G401 (cell line): ENCODE data around the gene HTATIP2. TPM values are rescaled to one million over a fixed set of nuclear protein-coding genes. Genes with fewer than 3 reads are reported as not detected.
"Not testable (repeated sequence)": the region's sequence is repeated elsewhere in the genome, so short reads cannot be mapped to it uniquely, and the experiment has no call there.

Experiments used
- DNase-seq: peaks from one replicate; pipeline ENCODE4 v3.0.0-alpha.2; 2015; ENCODE audit warnings: low spot score
- in situ Hi-C: cut with HindIII; loops from 2 replicates; pipeline ENCODE4 v1.10.0; 2016; ENCODE audit warnings: low sequenced_read_pairs, mixed read lengths
- total RNA-seq: library from RNA; depleted of rRNA; stranded (reverse); fragments of >200 nt; shearing (Covaris generic); gene quantifications from 2 replicates; pipeline ENCODE4 v1.2.3, GENCODE V29; 2014

HTATIP2 gene
- total RNA-seq, 1 experiment from 2014 or later: not detected

DNA sequence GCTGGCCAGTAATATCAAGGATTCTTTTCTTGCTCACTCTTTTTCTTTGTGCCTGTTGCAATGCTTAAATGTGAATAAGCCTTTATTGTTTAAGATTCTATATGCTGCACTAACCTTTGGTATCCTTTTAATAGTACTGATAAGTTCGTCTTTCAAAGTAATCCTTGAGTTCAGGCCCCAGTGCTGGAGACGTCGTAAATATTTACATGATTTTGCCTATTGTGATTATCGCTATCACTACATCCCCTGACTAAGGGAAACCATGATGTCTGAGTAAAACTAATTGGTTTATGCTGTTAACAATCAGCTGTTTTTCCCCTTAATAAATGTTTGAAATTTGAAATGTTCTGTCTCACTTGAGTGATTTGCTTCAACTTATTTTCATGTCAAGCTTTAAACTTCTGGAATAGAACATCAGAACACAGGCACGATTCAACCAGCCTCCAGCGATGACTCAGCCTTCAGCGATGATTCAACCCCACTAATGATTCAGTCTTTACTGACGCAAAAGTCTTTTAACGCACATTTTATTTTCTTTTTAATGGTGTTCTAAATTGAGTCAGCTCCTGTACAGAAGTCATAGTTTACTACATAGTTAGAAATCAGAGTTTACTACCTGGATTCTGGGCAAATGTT lies 3.9 kb downstream of the HTATIP2 start:
- DNase-seq: no peak
- in situ Hi-C loops: no loop called here

DNA sequence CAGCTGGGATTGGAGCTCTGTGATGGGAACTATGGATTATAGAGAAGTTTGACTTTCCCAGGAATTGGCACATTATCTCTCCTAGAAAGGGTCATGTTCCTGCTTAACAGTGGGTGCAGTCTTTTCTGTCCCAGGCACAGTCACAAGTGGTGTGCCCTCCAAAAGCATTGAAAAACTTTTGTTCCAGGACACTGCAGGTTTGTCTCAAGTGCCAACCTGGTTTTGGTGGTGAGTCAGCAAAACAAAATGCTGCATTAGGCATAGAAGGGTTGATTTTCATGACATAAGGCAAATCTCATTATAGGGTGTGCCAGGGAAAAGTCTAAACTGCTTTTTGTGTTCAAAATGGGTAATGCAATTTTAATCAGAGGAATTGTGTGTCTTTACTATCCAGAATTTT lies 4.9 kb downstream of the HTATIP2 start:
- no peak for DNase-seq
- in situ Hi-C loops: no loop called here

DNA sequence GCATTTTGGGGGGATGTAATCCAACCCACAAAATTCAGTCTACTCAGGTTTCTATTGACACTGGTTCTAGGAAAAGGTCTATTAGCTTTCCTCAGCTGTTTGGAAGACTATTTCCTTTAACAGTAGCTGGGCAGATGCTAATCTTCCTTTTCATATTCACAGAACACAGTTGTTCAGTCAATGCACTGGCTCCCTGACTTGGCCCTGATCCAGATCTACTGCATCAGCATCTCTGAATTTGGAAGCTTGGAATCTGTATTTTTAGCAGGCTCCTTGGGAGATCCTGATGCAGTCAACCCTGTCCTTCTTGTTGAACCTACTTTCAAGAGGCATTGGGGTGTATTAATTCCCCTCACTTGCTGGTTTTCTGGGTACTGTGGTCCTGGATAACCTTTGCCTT lies 6.3 kb downstream of the HTATIP2 start:
- no peak for DNase-seq
- in situ Hi-C loops: no loop called here

DNA sequence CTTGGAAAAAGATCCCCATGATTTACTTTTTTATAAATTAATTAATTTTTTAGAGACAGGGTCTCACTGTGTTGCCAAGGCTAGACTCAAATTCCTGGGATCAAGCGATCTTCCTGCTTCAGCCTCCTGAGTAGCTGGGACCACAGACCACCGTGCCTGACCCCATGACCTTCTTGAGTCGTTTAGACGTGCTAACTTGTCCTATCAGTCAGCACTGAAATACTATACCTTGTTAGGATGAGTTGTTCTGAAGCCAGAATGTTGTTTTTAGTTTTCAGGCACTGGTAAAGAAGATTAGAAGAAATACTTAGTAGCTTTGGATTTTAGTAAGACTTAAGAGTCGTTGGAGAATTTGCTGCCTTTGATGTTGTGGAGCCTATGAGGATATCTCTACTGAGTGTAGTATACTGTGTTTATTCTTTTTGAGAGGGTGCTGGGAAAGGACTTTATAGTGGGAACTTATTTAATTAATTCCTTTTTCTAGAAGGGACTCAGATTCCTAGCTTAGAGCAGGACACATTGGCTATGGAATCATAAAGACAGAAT lies 8.6 kb downstream of the HTATIP2 start:
- DNase-seq: no peak
- in situ Hi-C loops: no loop called here

DNA sequence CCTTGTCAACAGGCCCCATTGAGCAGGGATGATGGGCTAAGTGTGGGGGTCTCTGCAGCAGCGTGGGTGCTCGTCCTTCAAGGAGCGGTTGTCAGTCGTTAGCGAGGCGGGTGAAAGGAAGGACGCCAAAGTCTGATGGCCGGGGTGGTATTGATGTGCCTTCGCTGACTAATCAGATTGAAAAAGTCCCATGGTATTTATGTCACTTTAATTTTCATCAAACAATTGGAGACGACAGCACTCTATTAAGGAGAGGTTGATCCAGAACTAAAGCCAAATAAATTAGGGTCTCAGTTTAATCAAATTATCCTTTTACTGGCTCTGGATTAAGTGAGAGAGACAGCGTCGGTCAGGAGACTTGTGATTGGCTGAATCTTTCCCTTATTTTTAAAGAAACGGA lies 9.6 kb downstream of the HTATIP2 start:
- in situ Hi-C loops: no loop called here
- DNase-seq: no peak

DNA sequence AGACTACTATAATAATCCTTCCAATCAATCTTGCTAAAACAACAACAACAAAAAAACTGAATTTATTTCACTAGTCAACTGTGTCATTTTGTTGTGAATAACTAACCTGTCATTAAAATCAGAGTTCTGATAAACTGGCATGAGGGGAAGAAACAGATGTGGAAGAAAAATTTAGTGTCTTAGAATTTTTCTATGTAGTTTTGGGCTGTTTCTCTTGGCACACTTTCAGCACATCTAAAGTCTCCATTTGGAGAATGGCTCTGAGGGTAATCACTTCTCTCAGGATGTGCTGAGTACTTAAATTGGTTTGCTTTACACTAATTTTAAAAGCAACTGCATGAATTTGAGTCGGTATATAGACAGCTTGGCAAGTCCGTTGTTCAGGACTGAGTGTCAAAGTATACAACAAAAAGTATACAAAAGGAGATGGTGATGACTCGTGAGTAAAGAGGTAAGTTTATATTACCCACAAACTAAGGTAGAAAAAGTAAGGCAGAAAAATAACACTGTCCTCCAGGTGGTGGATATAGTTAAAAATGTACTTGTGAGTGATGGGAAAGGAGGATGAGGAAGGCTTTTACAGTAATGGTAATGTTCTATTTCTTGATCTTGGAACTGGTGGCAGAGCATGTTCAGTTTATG lies 10.2 kb downstream of the HTATIP2 start:
- in situ Hi-C loops: no loop called here
- DNase-seq: no peak

DNA sequence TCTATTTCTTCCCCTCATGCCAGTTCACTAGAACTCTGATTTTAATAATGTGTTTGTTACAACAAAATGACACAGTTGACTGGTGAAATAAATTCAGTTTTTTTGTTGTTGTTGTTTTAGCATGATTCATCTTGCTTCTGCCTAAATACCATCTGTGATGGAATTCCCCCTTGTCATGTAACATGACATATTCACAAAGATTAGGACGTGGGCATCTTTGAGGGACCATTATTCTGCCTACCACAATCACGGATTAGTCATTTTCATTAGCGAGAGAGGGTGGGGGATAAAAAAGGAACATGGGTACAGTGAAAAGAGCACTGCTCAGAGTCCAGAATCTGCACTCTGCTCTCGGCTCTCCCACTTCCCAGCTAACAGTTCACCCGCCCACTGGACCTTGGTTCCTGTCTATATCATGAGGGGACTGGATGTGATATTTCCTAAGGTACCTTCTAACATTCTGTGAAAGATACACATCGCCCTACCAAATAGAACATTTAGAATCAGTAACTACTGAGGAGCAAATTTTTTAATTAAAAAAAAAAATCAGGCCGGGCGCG lies 11.3 kb downstream of the HTATIP2 start:
- in situ Hi-C loops: no loop called here
- DNase-seq: no peak

DNA sequence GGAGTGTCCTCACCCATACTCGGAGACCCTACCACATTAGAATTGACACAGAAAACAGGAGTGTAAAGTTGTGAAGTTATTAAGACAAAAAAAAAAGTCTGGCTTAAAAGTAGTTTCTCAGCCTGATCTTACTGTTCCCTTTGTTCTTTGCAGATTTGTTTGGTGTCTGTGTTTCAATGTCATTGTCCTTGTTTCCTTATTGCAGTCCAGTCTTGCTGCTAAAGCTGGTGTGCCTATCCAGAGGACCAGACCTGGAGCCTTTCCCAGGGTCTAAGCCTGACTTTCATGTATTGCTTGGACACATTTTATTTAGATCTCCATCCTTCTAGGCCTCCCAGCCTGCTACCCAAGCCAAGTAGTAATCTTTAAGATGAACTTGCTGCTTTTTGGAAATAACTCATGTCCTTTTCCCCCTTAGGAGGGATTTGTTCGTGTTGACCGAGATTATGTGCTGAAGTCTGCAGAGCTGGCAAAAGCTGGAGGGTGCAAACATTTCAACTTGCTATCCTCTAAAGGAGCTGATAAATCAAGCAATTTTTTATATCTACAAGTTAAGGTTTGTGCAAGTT lies 12.7 kb downstream of the HTATIP2 start:
- in situ Hi-C loops: no loop called here
- no peak for DNase-seq

DNA sequence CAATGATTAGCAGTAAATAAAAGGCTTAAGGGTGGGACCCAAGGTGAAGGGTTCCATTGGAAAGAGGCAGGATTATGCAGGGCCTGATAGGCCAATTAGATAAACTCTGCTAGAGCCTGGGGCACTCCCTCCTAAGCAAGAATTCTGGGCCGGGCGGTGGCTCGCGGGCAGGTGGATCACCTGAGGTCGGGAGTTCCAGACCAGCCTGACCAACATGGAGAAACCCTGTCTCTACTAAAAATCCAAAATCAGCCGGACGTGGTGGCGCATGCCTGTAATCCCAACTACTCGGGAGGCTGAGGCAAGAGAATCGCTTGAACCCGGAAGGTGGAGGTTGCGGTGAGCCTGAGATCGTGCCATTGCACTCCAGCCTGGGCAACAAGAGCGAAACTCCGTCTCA lies 22.5 kb downstream of the HTATIP2 start:
- in situ Hi-C loops, DNase-seq: not testable (repeated sequence)

DNA sequence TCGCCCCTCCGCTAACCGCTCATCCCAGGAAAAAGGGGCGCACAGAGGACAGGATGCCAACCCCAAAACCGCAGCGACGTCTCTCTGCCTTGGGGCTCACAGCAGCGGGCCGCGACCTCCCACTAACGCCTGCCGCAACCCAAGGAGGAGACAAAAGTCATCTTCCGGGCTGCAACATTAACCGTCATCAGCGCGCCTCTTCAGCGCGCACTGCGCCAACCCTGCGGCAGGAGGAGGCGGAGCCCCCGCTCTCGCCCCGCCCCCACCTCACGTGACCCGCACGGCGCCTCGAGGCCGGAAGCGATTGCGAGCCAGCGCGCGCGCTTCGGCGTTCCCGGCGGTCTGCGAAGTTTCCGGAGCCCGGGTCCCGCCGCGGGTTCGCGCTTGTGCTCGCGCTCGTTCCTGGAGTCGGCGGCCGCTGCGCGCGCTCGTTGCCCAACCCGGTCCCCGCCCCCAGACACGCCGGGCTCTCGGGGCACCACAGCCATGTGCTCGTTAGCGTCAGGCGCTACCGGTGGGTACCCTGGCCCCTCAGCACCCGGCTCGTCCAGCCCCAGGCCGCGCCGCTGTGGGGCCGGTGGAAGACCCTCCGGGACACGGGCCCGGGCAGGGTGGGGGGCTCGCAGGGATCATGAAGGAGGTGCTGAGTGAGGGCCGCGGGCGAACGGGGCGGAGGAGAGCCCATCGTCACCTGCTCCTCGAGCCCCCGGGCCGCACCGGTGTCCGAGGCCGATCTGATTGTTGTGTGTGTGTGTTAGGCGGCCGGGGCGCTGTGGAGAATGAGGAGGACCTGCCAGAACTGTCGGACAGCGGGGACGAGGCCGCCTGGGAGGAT lies 24.0 kb downstream of the HTATIP2 start, which contains the start of gene PRMT3:
Gene PRMT3, plus strand, starts transcription at position 456 of the 835 bp plus-strand sequence. Its CDS starts 31 bp downstream, at position 487.
- peak; percentile 89 for DNase-seq
- in situ Hi-C loops: no loop called here

DNA sequence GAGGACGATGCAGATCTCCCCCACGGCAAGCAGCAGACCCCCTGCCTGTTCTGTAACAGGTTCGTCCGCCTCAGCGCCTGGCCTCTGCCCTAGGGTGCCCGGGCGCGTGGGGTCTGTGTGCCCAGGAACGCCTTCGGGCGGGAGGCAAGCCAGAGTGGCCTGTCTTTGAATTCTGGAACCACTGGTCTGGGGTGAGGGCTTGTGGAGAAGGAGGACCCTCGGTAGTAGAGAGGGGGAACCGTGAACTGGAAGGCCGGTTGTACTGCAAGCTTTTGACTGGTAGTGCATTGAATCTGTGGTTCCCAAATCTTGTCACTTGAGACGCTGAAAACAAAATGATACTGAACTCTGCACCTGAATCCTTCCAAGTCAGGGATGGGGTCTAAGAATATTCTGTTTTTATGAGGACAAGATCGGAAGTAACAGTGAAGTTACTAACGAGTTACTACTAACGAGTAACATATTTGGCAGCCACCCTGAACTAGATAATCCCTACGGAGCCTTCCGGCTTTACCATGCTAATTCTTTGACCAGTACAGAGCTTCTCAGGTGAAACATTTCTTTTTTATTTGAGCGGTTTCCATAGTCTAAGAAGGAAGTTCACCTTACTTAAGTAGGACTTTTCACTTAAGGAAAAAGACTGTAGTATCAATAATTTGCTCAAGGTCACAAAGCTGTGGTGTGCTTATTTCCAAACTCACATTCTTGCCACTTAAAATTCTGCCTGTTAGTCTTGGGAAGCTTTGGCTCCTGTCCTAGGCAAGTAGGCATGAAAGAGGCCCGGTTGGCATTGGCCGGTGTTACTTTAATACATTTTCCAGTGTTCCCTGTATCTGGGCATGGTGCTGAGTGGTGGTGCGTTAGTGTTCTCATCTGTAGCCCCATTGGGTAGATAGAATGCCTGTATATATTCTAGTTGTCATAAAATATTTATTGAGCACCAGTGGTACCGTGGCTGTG lies 24.9 kb downstream of the HTATIP2 start:
- in situ Hi-C loops: no loop called here
- DNase-seq: peak; percentile 45

DNA sequence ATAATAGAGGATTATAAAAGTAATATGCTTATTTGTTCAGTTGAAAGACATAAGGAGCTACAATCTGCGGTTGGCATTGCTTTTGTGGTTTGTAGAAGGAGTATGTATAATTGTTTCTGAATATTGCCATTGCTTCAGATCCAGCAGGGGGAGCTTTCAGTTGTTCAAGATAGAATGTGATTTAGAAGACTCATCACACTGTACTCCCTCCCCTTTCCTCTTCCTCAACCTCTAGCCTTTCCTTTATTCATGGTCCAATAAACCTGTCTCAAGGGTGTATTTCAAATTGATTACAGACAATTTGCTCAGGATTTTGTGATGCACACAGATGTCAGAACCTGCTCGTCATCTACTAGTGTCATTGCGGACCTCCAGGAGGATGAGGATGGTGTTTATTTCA lies 33.8 kb downstream of the HTATIP2 start:
- in situ Hi-C loops: no loop called here
- peak; percentile 39 for DNase-seq

DNA sequence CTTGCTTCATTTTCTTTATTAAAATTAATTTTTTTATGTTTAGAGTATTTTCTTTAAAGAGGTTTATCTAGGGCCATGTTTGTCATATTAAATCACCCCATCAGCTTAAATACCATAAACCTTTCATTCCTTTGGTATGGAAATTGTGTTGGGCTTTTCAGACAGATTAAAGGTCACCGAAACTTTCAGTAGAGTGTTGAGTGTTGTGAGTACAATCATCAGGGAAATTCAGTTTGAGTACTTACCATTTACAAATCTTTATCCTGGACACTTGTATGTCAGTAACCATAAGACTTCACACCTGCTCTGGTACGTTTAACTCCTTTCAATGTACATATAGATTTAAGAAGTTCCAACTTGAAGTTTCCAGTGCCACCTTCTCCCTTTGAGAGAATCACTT lies 36.0 kb downstream of the HTATIP2 start:
- DNase-seq: no peak
- in situ Hi-C loops: no loop called here

DNA sequence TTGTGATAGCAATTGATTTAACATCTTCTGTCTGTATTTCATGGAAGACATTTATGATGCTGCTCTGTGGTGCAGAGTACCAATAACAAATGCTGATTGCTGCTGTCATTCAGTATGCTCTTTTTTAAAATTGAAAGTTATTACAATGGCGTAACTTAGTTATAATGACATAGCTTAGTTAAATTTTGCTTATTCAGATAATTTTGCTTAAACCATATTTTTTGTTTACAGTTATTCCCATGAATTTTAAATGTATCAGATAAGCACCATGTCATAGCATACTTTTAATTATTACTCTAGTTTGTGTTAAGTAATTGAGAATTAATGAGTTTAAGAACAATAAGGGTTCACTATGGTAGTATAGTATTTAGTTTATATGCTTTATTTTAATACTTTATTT lies 39.5 kb downstream of the HTATIP2 start:
- in situ Hi-C loops: no loop called here
- no peak for DNase-seq

DNA sequence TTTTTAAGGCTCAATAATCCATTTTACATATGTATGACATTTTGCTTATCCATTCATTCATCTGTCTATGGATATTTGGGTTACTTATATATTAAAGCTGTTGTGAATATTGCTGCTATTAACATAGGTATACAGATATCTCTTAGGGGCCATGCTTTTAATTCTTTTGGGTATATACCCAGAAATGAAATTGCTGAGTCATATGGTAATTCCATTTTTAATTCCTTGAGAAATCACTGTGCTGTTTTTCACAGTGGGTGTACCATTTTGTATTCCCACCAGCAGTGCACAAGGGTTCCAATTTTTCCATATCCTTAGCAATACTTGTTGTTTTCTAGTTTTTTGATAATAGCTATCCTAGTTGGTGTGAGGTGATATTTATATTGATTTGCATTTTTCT lies 43.0 kb downstream of the HTATIP2 start:
- in situ Hi-C loops: no loop called here
- no peak for DNase-seq

DNA sequence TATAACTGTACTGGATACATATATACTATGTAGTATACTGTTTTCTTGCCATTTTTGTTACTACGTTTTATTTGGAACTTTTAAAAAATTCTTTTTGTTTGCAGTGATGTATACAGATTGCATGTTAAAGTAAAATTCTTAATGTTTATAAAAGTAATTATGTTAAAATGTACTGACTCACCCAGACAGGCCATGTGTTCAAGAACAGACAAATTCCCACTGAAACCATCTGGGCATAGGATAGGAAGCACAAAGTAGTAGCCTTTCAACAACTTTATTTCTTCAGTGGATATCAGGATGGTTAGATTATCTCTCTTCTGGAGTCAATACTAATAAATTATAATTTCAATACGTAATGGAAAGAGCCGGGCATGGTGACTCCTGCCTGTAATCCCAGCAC lies 43.8 kb downstream of the HTATIP2 start:
- in situ Hi-C loops: no loop called here
- no peak for DNase-seq

DNA sequence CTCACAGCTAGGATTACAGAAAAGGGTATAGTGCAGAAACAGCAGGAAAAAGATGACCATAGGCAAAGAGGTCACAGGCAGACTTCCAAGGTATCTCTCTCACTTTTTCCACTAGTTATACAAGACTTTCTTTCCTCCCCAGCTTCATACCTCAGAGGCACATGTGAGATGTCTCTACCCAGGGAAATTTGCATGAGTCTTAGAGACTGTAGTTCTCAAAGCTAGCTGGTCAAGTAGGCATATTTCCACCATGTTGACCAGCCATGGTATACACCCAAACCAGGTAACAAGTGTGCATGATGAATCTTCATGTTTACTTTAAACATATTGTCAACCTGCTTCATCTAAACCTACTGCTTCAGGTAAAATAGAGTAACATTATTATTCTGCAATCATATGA lies 51.9 kb downstream of the HTATIP2 start:
- in situ Hi-C loops: no loop called here
- no peak for DNase-seq

DNA sequence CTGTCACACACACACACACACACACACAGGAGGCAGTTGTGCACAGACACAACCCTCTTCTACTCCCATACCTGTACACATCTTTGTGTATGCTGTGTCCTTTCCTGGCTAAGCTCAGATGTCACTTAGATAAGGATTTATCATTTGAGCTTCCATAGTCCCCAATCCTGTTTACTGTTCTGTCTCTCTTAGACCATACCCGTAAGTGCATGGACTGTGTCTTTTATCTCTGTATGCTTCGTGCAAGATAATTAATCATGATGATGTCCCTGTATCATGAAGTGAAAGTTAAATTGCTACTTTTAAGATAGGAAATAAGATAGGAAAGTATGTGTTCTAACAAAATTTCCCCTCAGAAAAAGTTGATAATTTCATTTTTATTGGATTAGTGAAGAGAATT lies 54.3 kb downstream of the HTATIP2 start:
- in situ Hi-C loops: no loop called here
- DNase-seq: no peak
